HFF-Myc (cell line): ENCODE measurements around the gene CSTPP1.

Experiments
- DNase-seq: peaks from one replicate; pipeline ENCODE4 v3.0.0-alpha.2; 2011; ENCODE audit warnings: low read depth; ENCODE audit errors: extremely low read depth
- H3K4me3 ChIP-seq: replicated peaks from 2 replicates; pipeline ENCODE4 v1.5.1; 2011; ENCODE audit warnings: low read depth, mild to moderate bottlenecking, control low read depth, low read length
- TF ChIP-seq, protein P1 (sequence below): IDR thresholded peaks from 2 replicates; pipeline ENCODE4 v1.5.1; 2012; ENCODE audit warnings: mild to moderate bottlenecking, low read depth, low read length, control low read depth; ENCODE audit errors: missing control alignments

The CSTPP1 gene

DNA sequence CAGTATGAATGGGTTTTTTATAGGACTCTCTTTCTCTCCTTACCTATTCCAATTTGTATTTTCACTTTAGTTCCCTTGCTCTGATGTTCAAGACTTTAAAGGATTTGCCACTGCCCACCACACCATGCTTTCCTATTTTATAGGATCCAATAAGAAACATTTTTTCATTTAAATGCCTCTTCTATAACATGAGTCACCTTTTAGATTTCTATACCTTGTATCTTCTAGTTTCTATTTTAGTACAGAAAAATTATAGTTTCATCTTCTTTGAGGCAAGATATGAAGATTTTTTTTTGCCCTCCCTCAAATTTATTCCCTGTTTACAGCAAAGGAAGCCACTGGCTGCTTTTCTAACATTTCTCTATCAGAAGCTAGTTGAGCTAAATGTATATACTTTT lies 163.4 kb downstream of the CSTPP1 start:
- DNase-seq = no peak
- H3K4me3 ChIP-seq = no peak overlapping the region
- TF ChIP-seq, protein P1, sequence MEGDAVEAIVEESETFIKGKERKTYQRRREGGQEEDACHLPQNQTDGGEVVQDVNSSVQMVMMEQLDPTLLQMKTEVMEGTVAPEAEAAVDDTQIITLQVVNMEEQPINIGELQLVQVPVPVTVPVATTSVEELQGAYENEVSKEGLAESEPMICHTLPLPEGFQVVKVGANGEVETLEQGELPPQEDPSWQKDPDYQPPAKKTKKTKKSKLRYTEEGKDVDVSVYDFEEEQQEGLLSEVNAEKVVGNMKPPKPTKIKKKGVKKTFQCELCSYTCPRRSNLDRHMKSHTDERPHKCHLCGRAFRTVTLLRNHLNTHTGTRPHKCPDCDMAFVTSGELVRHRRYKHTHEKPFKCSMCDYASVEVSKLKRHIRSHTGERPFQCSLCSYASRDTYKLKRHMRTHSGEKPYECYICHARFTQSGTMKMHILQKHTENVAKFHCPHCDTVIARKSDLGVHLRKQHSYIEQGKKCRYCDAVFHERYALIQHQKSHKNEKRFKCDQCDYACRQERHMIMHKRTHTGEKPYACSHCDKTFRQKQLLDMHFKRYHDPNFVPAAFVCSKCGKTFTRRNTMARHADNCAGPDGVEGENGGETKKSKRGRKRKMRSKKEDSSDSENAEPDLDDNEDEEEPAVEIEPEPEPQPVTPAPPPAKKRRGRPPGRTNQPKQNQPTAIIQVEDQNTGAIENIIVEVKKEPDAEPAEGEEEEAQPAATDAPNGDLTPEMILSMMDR = no peak

DNA sequence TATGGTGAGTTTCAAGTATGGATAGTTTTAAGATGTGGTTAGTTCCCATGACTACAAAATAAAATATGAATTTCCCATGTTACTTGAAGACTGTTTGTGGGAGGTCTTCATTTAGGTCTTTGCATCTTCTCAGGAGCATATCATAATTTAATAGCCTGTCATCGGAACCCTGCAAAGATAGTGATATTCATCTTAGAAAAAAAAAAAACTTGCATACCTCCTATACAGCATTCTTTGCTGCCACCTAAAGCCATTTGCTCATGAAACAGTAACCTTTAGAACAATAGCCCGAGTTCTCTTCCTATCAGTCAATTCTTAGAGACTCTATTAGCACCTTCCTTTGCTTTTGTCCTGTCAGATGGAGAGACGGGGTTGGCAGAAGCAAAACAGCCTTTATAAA lies 164.8 kb downstream of the CSTPP1 start:
- TF ChIP-seq, protein P1 = no peak
- DNase-seq = no peak
- H3K4me3 ChIP-seq = no peak overlapping the region

DNA sequence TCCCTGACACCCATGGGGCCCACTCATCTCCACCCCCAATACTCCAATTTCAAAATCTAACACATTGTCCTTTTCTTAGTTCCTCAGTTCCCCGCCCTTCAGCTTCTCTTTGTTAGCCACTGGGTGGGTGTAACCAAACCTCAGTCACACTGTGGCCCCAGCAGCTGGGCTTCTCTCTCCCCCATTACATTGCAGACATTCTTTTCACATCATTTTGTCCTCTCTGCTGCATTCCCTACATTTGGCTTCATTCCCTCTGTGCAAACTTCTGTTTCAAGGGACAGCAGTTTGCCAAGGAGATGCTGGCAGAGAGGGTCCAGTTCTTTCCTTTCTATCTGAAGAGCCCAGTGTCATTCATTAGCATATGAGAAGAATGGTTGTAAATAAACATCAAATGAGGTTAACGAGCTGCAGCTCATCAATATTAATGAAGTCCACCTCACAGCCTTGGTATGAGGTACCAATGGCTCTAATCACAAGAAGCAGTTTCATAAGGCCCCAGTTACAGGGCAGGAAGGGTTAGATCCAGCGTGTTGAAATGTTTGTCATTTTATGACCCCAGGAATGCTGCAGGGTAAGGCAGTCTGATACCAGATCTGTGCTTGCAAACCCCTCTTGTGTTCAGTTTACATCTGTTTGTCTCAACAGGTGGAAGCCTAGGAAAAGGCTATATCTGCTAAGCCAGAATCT lies 167.8 kb downstream of the CSTPP1 start:
- no peak overlapping the region for H3K4me3 ChIP-seq
- TF ChIP-seq, protein P1 = no peak
- DNase-seq = no peak

DNA sequence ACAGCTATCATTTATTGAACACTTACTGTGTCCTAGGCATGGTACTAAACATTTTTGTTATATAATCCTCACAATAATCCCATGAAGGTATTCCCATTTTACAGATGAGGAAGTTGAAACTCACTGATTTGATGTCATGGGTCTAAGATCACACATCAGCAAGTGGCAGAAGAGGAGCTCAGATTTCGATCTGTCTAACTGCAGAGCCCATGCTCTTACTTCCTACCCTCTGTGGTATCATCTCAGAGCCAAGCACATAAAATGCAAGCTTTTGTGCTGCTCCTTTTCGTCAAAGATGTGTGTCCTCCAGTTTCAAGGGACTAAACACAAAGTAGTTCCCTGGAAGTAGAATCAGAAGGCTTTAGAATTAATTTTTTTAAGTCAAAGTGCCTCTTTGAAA lies 169.0 kb downstream of the CSTPP1 start:
- TF ChIP-seq, protein P1 = no peak
- no peak for DNase-seq
- no peak overlapping the region for H3K4me3 ChIP-seq

DNA sequence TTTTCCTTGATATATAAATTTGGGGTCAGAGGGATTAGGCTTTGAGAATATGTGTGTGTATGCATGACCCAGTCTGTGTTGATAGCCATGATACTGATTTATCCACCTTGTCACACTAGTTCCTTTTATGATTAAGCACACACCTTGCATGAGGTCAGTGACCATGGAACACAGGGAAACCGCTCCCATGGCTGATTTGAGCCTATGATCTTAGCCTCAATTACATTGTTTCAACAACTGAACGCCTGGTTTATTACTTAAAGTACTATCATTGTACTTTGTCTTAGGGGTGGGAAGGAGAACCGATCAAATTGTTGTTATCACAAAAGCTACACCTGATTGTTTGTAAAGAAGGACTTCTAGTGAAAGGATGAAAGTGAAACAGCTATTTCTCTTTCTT lies 169.4 kb downstream of the CSTPP1 start:
- TF ChIP-seq, protein P1 = no peak
- no peak overlapping the region for H3K4me3 ChIP-seq
- no peak for DNase-seq

DNA sequence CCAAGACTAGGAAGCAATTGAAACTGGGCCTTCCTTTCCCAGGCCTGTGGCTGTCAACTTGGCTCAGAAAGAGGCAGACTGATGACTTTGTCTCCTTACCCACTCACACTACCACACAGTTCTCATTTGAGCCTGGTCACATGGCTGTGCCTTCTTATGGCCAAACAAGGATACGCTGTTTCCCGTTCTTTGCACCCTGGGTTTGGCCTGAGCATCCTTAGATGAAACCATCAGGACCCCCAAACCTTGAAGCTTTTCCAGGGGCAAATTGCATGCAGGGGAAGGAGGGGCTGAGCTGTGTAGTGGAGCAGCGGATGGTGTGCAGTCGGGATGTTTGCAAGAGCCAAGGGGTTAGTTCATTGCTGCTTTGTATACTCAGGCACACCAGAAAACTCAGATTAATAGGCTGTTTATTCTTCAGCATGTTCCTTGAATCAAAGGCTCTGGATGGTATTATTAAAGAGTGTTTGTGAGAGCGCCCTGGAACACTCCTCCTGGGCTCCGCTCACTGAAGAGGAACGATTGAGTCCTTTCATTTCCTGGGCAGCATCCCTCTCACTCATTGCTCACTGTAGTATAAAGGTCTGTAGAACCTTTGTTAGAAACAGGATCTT lies 170.3 kb downstream of the CSTPP1 start:
- H3K4me3 ChIP-seq = no peak overlapping the region
- no peak for DNase-seq
- TF ChIP-seq, protein P1 = no peak
